HG03095 (cell line): Measurements from ENCODE around the gene ALPG.
"Not testable (repeated sequence)": the region's sequence is repeated elsewhere in the genome, so short reads cannot be mapped to it uniquely, and the experiment has no call there.

Experiments
- ATAC-seq: cut with Tn5 transposase; IDR thresholded peaks from one replicate; pipeline ENCODE4 v1.9.1; 2021; ENCODE audit warnings: moderate library complexity; ENCODE audit not compliant: unreplicated experiment

The ALPG gene

GRCh38 chr2:232395586-232395985, 11.1 kb upstream of the ALPG start:
- ATAC-seq: no peak

GRCh38 chr2:232396683-232397082, 10.0 kb upstream of the ALPG start:
- no peak for ATAC-seq

GRCh38 chr2:232398293-232399034, 8.2 kb upstream of the ALPG start:
- no peak for ATAC-seq

GRCh38 chr2:232400256-232401015, 6.2 kb upstream of the ALPG start:
- ATAC-seq: no peak

- no peak for ATAC-seq
Measured at GRCh38 chr2:232402518-232402917, 4.1 kb upstream of the ALPG start.

GRCh38 chr2:232405943-232406510, 617 bp upstream of the ALPG start:
- no peak for ATAC-seq

- not testable (repeated sequence) for ATAC-seq
Measured at GRCh38 chr2:232407428-232408150, 945 bp downstream of the ALPG start.

GRCh38 chr2:232408269-232408668, 1.6 kb downstream of the ALPG start:
- not testable (repeated sequence) for ATAC-seq

GRCh38 chr2:232409617-232410016, 3.0 kb downstream of the ALPG start:
- not testable (repeated sequence) for ATAC-seq

- no peak for ATAC-seq
Measured at GRCh38 chr2:232410238-232410900, 3.7 kb downstream of the ALPG start.

GRCh38 chr2:232411901-232412629, 5.4 kb downstream of the ALPG start:
- ATAC-seq: no peak

GRCh38 chr2:232412986-232413385, 6.3 kb downstream of the ALPG start:
- ATAC-seq: no peak

GRCh38 chr2:232415138-232415690, 8.6 kb downstream of the ALPG start:
- no peak for ATAC-seq

- ATAC-seq: no peak
Measured at GRCh38 chr2:232415736-232416520, 9.3 kb downstream of the ALPG start.

GRCh38 chr2:232416521-232417470, 10.2 kb downstream of the ALPG start:
- no peak for ATAC-seq

GRCh38 chr2:232417489-232417888, 10.8 kb downstream of the ALPG start:
- ATAC-seq: no peak

GRCh38 chr2:232418056-232418455, 11.4 kb downstream of the ALPG start:
- ATAC-seq: no peak
